AG09319 (cell line): Measurements from ENCODE around the gene RCAN2.

ENCODE experiments used
- DNase-seq: peaks from one replicate; pipeline ENCODE4 v3.0.0-alpha.2; 2010; ENCODE audit warnings: low read depth; ENCODE audit errors: extremely low read depth
- CTCF ChIP-seq: IDR thresholded peaks from 2 replicates; pipeline ENCODE4 v1.5.1; 2011; ENCODE audit warnings: low read depth, mild to moderate bottlenecking, inconsistent platforms, low read length, moderate library complexity

The RCAN2 gene

GRCh38 chr6:46491201-46491627, at the start of gene RCAN2:
RCAN2 (minus strand) TSS chr6:46491449.
- peak; percentile 12 for DNase-seq
- no peak for TF ChIP-seq CTCF

GRCh38 chr6:46539866-46540265, 48.6 kb upstream of the RCAN2 start:
- DNase-seq = no peak
- TF ChIP-seq CTCF = no peak

- no peak for TF ChIP-seq CTCF
These were observed 47.7 kb upstream of the RCAN2 start for GRCh38 chr6:46538800-46539480.

GRCh38 chr6:46530896-46531295, 39.6 kb upstream of the RCAN2 start:
- no peak for TF ChIP-seq CTCF
- no peak for DNase-seq

More at GRCh38 chr6:46538800-46539480, 47.7 kb upstream of the RCAN2 start:
- DNase-seq = no peak

- no peak for DNase-seq
- no peak for TF ChIP-seq CTCF
These were observed 37.9 kb upstream of the RCAN2 start for GRCh38 chr6:46528961-46529750.

GRCh38 chr6:46526607-46527006, 35.4 kb upstream of the RCAN2 start:
- no peak for DNase-seq
- no peak for TF ChIP-seq CTCF

- no peak for TF ChIP-seq CTCF
- DNase-seq = no peak
These were observed 34.3 kb upstream of the RCAN2 start for GRCh38 chr6:46525583-46525982.
